ENCODE results near the gene RAB26. TPM values are rescaled to one million over a fixed set of nuclear protein-coding genes. Genes with fewer than 3 reads are reported as not detected.

The RAB26 gene
- total and polyA plus RNA-seq, 2 of the 13 experiments (the other 11 are each of a cell fraction or from before 2014, with no cell fraction given) = 0.86 to 3.6 TPM

GRCh38 chr16:2157480-2158261, 9.2 kb downstream of the RAB26 start (continued):
- TF ChIP-seq ZNF343 (CRISPR knock-in tag; IDR thresholded peaks at IDR 0.05) = peak; percentile 60; the same call in 1 of the 2 replicates
- no peak for TF ChIP-seq ELK4 (CRISPR knock-in tag; IDR thresholded peaks at IDR 0.05; ENCODE audit: borderline replicate concordance)
- TF ChIP-seq NR2F2 (IDR thresholded peaks at IDR 0.05; ENCODE audit: borderline replicate concordance, low read depth) = peak; percentile 95
- no peak for TF ChIP-seq ZFYVE20 (CRISPR knock-in tag; IDR thresholded peaks at IDR 0.05; ENCODE audit: borderline replicate concordance, low read depth)
- no peak for TF ChIP-seq ZNF597 (CRISPR knock-in tag; IDR thresholded peaks at IDR 0.05)
- no peak for TF ChIP-seq EEA1 (CRISPR knock-in tag; IDR thresholded peaks at IDR 0.05; ENCODE audit: borderline replicate concordance)
- TF ChIP-seq TCF12 (IDR thresholded peaks at IDR 0.05) = no peak
- TF ChIP-seq TCF12 (CRISPR knock-in tag; IDR thresholded peaks at IDR 0.05) = 0 out of 2 replicates have a peak, but pooled peaks have one; percentile 29
- TF ChIP-seq ZNF782 (CRISPR knock-in tag; IDR thresholded peaks at IDR 0.05; ENCODE audit: borderline replicate concordance) = no peak
- no peak for TF ChIP-seq NPAS2 (CRISPR knock-in tag; IDR thresholded peaks at IDR 0.05; ENCODE audit: borderline replicate concordance)
- TF ChIP-seq MAFK (conservative IDR thresholded peaks at IDR 0.05 in 1 of 2, IDR thresholded peaks at IDR 0.05 in 1 of 2; ENCODE audit: low read length in 2 of 2) = no peak
- peak; percentile 54; the same call in 1 of the 2 replicates for TF ChIP-seq ERF (CRISPR knock-in tag; IDR thresholded peaks at IDR 0.05)
- TF ChIP-seq ISX (CRISPR knock-in tag; conservative IDR thresholded peaks at IDR 0.05) = no peak
- TF ChIP-seq ZNF263 (CRISPR knock-in tag; IDR thresholded peaks at IDR 0.05) = 0 out of 2 replicates have a peak, but pooled peaks have one; percentile 21
- TF ChIP-seq PHF21A (CRISPR knock-in tag; IDR thresholded peaks at IDR 0.05) = peak; percentile 74
- TF ChIP-seq ZNF503 (CRISPR knock-in tag; IDR thresholded peaks at IDR 0.05) = peak; percentile 73; the same call in 1 of the 2 replicates
- TF ChIP-seq DNMT3B (CRISPR knock-in tag; conservative IDR thresholded peaks at IDR 0.05) = no peak
- TF ChIP-seq ZNF12 (CRISPR knock-in tag; IDR thresholded peaks at IDR 0.05) = peak; percentile 31; the same call in 1 of the 2 replicates
- 0 out of 2 replicates have a peak, but pooled peaks have one; percentile 30 for TF ChIP-seq ZFP90 (CRISPR knock-in tag; IDR thresholded peaks at IDR 0.05; ENCODE audit: borderline replicate concordance)
- TF ChIP-seq GABPB1 (CRISPR knock-in tag; IDR thresholded peaks at IDR 0.05) = peak; percentile 55
- peak; percentile 96 for TF ChIP-seq HNF4G (IDR thresholded peaks at IDR 0.05; ENCODE audit: borderline replicate concordance, low read depth, low read length)
- TF ChIP-seq HNF4G (CRISPR knock-in tag; IDR thresholded peaks at IDR 0.05; ENCODE audit: borderline replicate concordance, low read depth) = peak; percentile 99
- TF ChIP-seq DNMT1 (CRISPR knock-in tag; IDR thresholded peaks at IDR 0.05) = no peak
- no peak for TF ChIP-seq BCL3 (CRISPR knock-in tag; IDR thresholded peaks at IDR 0.05)
- no peak for TF ChIP-seq TEAD2 (CRISPR knock-in tag; IDR thresholded peaks at IDR 0.05)
- no peak for TF ChIP-seq ZNF24 (IDR thresholded peaks at IDR 0.05)
